NCI-H446 (cell line): Measurements from ENCODE around the gene FN1.

Experiments used
- DNase-seq, 2 experiments: peaks; one replicate each; lab custom pipeline; 2025; lab: John Stamatoyannopoulos, UW

Gene FN1

DNA sequence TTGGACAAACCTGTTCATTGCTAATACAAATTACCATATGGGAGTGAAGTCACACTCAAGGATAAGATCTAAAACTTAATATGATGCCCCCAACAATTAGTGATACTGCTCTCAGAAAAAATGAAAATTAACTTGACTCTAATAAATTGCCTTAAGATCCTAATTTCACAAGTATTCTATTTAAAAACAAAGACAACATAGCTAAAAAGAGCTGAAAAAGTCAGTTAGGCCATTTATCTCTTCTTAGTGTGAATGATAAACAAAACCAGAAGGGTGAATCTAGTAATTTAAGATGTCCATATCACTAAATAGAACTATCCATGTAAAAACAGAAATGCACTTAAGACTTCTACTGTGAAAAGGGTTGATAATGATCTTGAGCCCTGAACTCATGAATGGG lies 53.4 kb downstream of the FN1 start:
- no peak for DNase-seq

GRCh38 chr2:215382011-215382410 lies 53.9 kb downstream of the FN1 start:
- DNase-seq = no peak

DNA sequence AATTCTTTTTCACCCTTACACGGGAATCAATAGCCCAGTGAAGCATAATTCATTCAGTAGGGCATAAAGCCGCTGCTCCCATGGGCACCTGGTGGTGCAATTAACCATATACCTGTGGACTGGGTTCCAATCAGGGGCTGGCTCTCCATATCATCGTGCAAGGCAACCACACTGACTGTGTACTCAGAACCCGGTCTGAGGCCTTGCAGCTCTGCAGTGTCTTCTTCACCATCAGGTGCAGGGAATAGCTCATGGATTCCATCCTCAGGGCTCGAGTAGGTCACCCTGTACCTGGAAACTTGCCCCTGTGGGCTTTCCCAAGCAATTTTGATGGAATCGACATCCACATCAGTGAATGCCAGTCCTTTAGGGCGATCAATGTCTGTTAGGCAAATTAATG lies 55.2 kb downstream of the FN1 start:
- DNase-seq = no peak

DNA sequence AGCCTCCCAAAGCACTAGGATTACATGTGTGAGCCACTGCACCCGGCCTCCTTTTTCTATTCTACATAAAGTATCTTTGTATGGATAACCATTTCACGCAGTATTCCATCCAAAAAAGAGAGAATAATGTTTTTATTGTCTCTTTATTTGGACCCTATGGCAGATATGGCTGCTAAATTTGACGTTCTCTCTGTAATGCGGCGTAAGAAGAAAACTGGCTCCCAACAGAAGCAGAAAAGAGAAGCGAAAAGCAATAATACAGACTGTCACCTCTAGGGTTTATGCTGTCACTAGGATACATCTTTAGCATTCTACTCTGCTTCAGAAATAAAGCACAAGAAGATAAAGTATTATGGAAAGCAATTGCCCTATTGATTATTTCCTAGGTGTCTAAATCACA lies 55.9 kb downstream of the FN1 start:
- no peak for DNase-seq

DNA sequence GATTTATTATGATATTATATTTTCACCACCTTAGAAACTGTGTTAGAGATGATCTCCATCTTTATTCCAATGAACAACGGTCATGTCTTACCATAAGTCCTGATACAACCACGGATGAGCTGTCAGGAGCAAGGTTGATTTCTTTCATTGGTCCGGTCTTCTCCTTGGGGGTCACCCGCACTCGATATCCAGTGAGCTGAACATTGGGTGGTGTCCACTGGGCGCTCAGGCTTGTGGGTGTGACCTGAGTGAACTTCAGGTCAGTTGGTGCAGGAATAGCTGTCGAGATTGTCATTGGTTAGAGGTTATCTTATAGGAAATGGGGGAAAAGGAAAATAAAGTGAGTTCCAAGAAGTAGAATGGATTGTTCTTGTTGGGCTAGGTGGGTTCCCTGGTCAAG lies 56.8 kb downstream of the FN1 start:
- DNase-seq = no peak

DNA sequence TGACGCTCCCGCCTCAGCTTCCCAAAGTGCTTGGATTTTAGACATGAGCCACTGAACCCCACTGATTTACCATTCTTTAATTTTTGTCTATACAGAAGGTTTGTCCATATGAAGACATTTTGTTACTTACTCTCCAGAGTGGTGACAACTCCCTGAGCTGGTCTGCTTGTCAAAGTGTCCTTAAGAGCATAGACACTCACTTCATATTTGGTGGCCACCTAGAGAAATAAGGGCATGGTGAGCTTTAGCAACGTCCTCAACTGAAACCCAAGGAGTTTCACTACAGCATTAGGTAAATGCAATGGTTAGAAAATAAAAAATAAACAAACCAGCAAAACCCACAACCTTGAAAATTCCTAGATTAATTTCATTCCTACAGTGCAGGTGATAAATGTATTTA lies 57.8 kb downstream of the FN1 start:
- DNase-seq = no peak

DNA sequence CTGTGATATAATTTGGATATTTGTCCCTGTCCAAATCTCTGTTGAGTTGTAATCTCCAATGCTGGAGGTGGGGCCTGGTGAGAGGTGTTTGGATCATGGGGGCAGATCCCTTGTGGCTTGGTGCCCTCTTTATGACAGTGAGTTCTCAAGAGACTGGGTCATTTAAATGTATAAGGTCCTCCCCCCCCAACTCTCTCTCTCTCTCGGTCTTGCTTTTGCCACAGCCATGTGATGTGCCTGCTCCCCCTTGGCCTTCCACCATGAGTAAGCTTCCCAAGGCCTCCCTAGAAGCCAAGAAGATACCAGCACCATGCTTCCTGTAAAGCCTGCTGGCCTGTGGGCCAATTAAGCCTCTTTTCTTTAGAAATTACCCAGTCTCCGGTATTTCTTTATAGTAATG lies 58.6 kb downstream of the FN1 start:
- DNase-seq = no peak

DNA sequence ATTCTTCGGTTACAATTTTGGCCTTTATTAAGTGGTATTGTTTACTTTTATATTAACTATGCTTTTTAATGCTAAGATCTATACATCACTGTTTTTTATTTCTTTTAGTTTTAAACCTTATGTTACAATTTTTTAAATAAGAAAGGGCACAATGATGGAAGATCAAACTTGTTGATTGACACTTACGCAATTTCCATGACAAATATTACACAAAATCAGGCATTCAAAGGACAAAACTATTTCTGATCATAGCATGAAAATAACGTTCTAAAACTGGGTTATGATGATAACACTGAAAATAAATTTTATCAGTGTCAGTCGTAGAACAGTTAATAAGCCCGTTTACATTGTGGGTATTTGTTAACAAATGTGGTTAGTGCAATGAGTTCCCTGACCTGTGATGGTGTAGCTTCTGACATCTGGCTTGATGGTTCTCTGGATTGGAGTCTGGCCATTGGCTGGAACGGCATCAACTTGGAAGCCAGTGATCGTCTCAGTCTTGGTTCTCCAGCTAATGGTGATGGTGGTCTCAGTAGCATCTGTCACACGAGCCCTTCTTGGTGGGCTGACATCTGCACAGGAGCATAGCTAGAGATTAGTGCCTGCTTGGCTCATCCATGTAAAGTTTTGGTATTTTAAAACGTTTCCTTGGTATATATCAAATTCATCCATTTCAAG lies 59.6 kb downstream of the FN1 start:
- DNase-seq = no peak

- DNase-seq = no peak
These were observed 60.4 kb downstream of the FN1 start for GRCh38 chr2:215375467-215375830.

DNA sequence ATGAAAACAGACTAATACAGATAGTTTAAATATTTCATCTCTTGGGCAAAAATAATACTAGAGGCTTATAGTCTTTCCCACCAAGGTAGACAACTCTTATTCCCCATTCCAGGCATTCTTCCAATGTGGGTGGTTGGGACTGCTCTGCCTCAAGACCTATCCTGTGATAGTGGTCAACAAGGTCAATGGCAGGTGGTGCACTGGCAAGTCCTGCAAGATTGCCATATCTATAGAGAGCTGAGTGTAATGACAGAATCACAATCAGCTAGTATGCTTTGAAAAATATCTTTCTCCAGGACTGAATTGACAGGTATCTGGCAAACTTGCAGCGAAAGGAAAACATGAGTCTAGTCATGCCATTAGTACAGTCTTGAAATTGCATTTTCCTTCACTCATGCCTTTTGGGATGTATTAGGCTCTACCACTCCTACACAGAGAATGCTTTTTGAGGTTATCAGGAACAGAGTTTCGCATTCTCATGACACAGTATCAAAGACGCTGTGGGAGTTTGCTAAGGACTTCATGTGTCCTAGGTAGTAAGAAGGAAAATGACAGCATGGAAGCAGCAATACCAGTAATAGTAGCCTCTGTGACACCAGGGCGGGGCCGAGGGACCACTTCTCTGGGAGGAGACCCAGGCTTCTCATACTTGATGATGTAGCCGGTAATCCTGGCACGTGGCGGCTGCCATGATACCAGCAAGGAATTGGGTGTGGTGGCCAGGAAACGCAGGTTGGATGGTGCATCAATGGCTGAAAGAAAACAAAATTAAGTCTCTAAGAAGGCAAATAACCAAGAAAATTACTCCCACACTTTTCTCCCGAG lies 61.0 kb downstream of the FN1 start:
- DNase-seq = no peak

DNA sequence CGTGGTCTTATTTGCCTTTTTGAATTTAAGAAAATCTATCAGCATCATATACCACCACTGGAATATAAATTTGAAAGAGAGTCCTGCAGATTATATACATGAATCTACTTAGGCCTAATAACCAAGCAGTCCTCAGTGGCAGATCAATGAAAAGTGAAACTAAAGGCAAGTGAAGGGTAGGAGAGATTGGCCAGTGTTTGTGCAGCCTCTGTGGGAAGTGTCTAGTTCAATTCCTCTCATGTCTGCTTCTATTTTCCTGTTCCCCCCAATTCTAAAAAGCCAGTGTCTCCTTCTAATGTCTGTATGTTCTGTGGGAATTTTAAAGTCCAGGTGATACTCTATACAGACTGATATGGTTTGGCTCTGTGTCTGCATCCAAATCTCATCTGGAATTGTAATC lies 61.9 kb downstream of the FN1 start:
- DNase-seq = no peak

GRCh38 chr2:215372968-215373649 lies 62.8 kb downstream of the FN1 start:
- DNase-seq = no peak

- no peak for DNase-seq
These were observed 63.7 kb downstream of the FN1 start for GRCh38 chr2:215371915-215372897.

DNA sequence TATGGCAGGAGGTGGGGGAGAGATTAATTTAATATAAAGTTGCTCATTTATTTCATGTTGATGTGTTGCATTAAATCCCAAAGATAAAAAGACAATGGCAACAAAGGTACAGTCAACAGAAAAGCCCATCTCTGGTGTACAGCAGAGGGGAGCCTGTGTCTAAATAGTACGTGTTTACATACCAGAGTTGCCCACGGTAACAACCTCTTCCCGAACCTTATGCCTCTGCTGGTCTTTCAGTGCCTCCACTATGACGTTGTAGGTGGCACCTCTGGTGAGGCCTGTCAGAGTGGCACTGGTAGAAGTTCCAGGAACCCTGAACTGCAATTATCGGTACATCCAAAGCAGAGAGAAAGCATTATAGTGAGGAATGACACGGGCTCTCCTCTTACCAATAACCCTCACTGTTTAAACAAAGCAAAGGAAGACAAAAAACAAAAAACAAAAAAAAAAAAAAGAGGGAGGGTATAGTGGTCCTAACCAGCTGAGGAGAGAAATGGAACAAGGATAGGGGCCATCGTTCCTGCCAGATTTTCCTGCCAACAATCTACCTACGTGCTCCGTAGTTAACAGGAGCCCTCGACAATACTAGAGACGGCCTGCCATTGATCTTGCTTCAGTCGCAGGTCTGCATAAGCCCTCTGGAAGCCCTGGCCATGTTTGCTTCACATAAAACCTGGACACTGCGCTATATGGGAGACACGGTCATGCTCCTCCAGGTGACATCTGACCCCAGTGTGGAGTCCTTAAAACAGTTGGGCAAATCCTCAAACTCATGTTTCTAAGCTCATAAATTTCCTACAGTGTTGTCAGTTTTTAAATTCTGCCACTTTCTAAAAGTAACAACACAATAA lies 65.5 kb downstream of the FN1 start:
- DNase-seq = no peak

- DNase-seq = no peak
These were observed 66.6 kb downstream of the FN1 start for GRCh38 chr2:215369181-215369760.

- DNase-seq = no peak
These were observed 67.4 kb downstream of the FN1 start for GRCh38 chr2:215368493-215368809.

- no peak for DNase-seq
These were observed 68.0 kb downstream of the FN1 start for GRCh38 chr2:215367662-215368492.

DNA sequence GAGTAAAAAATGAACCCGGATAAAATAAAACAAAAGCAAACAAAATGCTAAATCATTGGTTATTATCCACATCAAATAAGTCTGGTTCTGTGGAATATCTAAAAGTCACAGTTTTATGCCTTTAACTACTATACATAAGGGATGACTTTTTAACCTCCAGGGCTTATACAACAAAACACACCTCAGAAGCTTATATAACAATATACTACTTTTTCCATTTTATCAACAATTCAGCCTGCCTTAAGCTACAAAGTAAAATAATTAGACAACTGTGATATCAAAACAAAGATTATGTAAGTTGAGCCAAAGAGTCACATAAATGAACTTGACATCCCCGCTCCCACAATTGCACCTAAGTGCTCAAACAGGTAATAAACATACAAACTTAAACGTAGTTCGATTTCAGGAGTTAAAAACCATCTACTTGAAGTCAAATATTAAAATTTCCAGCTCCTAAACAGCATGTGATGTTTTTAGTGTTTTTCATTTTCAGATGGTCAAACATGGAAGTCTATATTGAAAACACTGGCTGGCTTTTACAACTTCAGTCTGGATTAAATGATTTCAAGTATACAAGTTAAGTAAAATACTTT lies 69.3 kb downstream of the FN1 start:
- no peak for DNase-seq

GRCh38 chr2:215365184-215365658 lies 70.6 kb downstream of the FN1 start:
- DNase-seq = no peak
